Breast epithelium (tissue), 3 donors: ENCODE measurements around the gene CPPED1.

ENCODE experiments used
- CTCF ChIP-seq, 3 donors: fragments of 450-650 bp; IDR thresholded peaks; one replicate each; pipeline ENCODE4 v1.5.1; 2016 to 2017; ENCODE audit warnings: antibody characterized with exemption in 3 of 3, mild to moderate bottlenecking in 3 of 3, moderate library complexity in 3 of 3
- POLR2A ChIP-seq: fragments of 450-650 bp; IDR thresholded peaks from one replicate; pipeline ENCODE4 v1.6.1; 2016; ENCODE audit warnings: antibody characterized with exemption, mild to moderate bottlenecking, moderate library complexity

GRCh38 chr16:12716658-12717057 is 87.0 kb downstream of the CPPED1 start:
- TF ChIP-seq POLR2A: no peak
- TF ChIP-seq CTCF (IDR thresholded peaks at IDR 0.05): no peak
